K562 (cell line): ENCODE measurements around the gene TIA1. TPM values are rescaled to one million over a fixed set of nuclear protein-coding genes. Genes with fewer than 3 reads are reported as not detected.

Experiments
- AFF4 ChIP-seq: sonication (generic); formaldehyde crosslinking; IDR thresholded peaks from 2 replicates; pipeline ENCODE4 v1.8.0; 2023; ENCODE audit warnings: mild to moderate bottlenecking, missing genetic modification reagents
- DNMT1 ChIP-seq: fragments of 450-650 bp; IDR thresholded peaks from 2 replicates; pipeline ENCODE4 v1.6.1; 2016; ENCODE audit warnings: antibody characterized with exemption, mild to moderate bottlenecking
- DPF2 ChIP-seq: fragments of 450-650 bp; IDR thresholded peaks from 2 replicates; pipeline ENCODE4 v1.6.1; 2016
- ELF2 ChIP-seq: fragments of 250-450 bp; sonication (Bioruptor Pico); IDR thresholded peaks from 2 replicates; pipeline ENCODE4 v1.5.0; 2021; ENCODE audit warnings: mild to moderate bottlenecking
- GATA2 ChIP-seq: sonication (generic); formaldehyde crosslinking; IDR thresholded peaks from 2 replicates; pipeline ENCODE4 v1.4.0; 2020; ENCODE audit warnings: mild to moderate bottlenecking, missing genetic modification reagents
- KAT7 ChIP-seq: sonication (generic); formaldehyde crosslinking; IDR thresholded peaks from 2 replicates; pipeline ENCODE4 v1.8.0; 2022; ENCODE audit warnings: missing genetic modification reagents, mild to moderate bottlenecking, borderline replicate concordance
- KDM1A ChIP-seq, 2 experiments: fragments of 450-650 bp; IDR thresholded peaks; 2 replicates each; pipeline ENCODE4 v1.6.1; 2016; ENCODE audit warnings: mild to moderate bottlenecking in 2 of 2
- TBL1XR1 ChIP-seq, 2 experiments: IDR thresholded peaks; 2 replicates each; pipeline ENCODE4 v1.6.1; 2012; ENCODE audit warnings: improper control_type of control experiment in 2 of 2, low read length in 2 of 2, mild to moderate bottlenecking in 1 of 2
- ZBTB11 ChIP-seq, 3 experiments: fragments of 200-800 bp in 1 of 3; fragments of 250-450 bp in 1 of 3; fragments of 450-650 bp in 1 of 3; sonication (Bioruptor Pico) in 1 of 3; sonication (Bioruptor generic) in 1 of 3; formaldehyde crosslinking in 1 of 3; IDR thresholded peaks; 2 replicates each; pipeline versions ENCODE4 v1.6.1 to v1.8.0; 2016 to 2022; ENCODE audit warnings: mild to moderate bottlenecking in 2 of 3, missing genetic modification characterization in 2 of 3, missing compliant biosample characterization in 1 of 3, moderate library complexity in 1 of 3
- ZNF121 ChIP-seq: sonication (generic); formaldehyde crosslinking; conservative IDR thresholded peaks from 2 replicates; pipeline ENCODE4 v1.8.0; 2022; ENCODE audit warnings: missing genetic modification reagents
- ZNF23 ChIP-seq: fragments of 250-450 bp; sonication (Bioruptor Pico); IDR thresholded peaks from 2 replicates; pipeline ENCODE4 v1.4.0; 2020; ENCODE audit warnings: mild to moderate bottlenecking
- polyA plus RNA-seq, 8 experiments: library from polyadenylated mRNA; depleted of rRNA in 4 of 8; stranded (reverse) in 5 of 8; unstranded in 3 of 8; fragments of >200 nt; fragmentation: Nextera tagmentation in 2 of 8; fragmentation: Illumina TruSeq in 1 of 8; extraction: Ambion mirVana in 2 of 8; extraction: Trizol in 1 of 8; gene quantifications; 2 replicates each; pipeline versions ENCODE4 v1.2.1 to v1.2.3, GENCODE V29; 2011 to 2014; ENCODE audit warnings: inconsistent platforms in 1 of 8, missing spikeins in 1 of 8
- total RNA-seq, 7 experiments: library from RNA; depleted of rRNA in 6 of 7; stranded (reverse); fragments of >200 nt in 6 of 7; fragmentation: Illumina TruSeq in 2 of 7; extraction: Trizol in 2 of 7; gene quantifications; 2 replicates each; pipeline versions ENCODE4 v1.2.1 to v1.2.3, GENCODE V29; 2011 to 2021; ENCODE audit warnings: low replicate concordance in 1 of 7
- TF ChIP-seq, protein P1 (sequence below): fragments of 450-650 bp; IDR thresholded peaks from 2 replicates; pipeline ENCODE4 v1.6.1; 2018; ENCODE audit not compliant: partially characterized antibody
- TF ChIP-seq, protein P2 (sequence below): fragments of 450-650 bp; formaldehyde crosslinking; IDR thresholded peaks from 2 replicates; pipeline ENCODE4 v1.4.0; 2020; ENCODE audit warnings: mild to moderate bottlenecking, mixed read lengths

TIA1 gene
- total and polyA plus RNA-seq, 9 of the 15 experiments (the other 6 are each of a cell fraction or from before 2014, with no cell fraction given) = 25.3 to 129 (median 79.6) TPM

DNA sequence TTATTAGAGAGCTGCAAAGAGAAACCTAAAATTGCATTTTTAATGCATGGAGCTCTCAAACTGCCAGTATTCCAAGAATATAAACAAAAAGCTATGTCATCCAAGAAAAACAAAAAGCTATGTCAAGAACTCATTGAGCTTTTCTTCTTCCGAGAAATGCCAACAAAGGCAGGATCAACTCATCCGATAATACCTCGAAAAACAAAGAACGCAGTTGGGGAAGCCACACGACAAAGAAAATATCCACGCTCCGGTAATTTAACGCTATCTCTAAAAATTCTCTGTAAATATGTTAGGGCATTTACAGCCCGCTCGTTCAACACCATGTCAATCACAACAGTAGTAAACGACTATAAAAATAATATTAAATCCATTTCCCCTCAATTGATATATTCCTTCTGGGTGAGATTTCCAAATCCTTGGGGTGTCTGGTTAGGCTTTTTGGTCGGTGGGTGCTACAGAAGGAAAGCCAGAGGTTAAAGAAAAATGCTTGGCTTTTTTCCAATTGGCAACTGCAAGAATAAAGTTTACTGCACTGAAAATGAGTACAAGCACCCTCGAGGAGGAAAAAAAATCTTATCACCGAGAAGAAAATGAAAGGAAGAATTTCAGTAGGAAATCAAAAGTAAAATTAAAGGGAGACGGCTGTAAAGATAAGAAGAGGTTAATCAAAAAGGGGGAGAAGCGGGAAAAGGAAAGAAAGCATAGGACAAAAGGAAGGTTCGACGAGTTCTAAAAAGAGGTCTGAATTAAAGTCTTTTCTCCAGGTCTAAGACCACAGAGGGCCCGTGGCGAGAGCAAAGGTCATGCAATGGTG, 856 bp downstream of the TIA1 start (continued):
- TF ChIP-seq AFF4 (CRISPR knock-in tag) = 0 out of 2 replicates have a peak, but pooled peaks have one; percentile 25
- no peak for TF ChIP-seq ZBTB11 (CRISPR knock-in tag; IDR thresholded peaks at IDR 0.05)
- TF ChIP-seq, protein P1, sequence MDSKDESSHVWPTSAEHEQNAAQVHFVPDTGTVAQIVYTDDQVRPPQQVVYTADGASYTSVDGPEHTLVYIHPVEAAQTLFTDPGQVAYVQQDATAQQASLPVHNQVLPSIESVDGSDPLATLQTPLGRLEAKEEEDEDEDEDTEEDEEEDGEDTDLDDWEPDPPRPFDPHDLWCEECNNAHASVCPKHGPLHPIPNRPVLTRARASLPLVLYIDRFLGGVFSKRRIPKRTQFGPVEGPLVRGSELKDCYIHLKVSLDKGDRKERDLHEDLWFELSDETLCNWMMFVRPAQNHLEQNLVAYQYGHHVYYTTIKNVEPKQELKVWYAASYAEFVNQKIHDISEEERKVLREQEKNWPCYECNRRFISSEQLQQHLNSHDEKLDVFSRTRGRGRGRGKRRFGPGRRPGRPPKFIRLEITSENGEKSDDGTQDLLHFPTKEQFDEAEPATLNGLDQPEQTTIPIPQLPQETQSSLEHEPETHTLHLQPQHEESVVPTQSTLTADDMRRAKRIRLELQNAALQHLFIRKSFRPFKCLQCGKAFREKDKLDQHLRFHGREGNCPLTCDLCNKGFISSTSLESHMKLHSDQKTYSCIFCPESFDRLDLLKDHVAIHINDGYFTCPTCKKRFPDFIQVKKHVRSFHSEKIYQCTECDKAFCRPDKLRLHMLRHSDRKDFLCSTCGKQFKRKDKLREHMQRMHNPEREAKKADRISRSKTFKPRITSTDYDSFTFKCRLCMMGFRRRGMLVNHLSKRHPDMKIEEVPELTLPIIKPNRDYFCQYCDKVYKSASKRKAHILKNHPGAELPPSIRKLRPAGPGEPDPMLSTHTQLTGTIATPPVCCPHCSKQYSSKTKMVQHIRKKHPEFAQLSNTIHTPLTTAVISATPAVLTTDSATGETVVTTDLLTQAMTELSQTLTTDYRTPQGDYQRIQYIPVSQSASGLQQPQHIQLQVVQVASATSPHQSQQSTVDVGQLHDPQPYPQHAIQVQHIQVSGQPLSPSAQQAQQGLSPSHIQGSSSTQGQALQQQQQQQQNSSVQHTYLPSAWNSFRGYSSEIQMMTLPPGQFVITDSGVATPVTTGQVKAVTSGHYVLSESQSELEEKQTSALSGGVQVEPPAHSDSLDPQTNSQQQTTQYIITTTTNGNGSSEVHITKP = no peak
- no peak for TF ChIP-seq GATA2 (CRISPR knock-in tag)
- no peak for TF ChIP-seq DPF2
- 0 out of 4 replicates have a peak, but pooled peaks of 1 of the 2 experiments have one; percentile 11 for TF ChIP-seq KDM1A (IDR thresholded peaks at IDR 0.05)
- no peak for TF ChIP-seq ZNF121 (CRISPR knock-in tag)
- 0 out of 2 replicates have a peak, but pooled peaks have one; percentile 28 for TF ChIP-seq ELF2
- TF ChIP-seq ZNF23 (CRISPR knock-in tag) = no peak
- no peak for TF ChIP-seq TBL1XR1 (IDR thresholded peaks at IDR 0.05; ENCODE audit: low read length in 2 of 2)
- TF ChIP-seq KAT7 (CRISPR knock-in tag) = no peak
- TF ChIP-seq DNMT1 = no peak
- TF ChIP-seq, protein P2, sequence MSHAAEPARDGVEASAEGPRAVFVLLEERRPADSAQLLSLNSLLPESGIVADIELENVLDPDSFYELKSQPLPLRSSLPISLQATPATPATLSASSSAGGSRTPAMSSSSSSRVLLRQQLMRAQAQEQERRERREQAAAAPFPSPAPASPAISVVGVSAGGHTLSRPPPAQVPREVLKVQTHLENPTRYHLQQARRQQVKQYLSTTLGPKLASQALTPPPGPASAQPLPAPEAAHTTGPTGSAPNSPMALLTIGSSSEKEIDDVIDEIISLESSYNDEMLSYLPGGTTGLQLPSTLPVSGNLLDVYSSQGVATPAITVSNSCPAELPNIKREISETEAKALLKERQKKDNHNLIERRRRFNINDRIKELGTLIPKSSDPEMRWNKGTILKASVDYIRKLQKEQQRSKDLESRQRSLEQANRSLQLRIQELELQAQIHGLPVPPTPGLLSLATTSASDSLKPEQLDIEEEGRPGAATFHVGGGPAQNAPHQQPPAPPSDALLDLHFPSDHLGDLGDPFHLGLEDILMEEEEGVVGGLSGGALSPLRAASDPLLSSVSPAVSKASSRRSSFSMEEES (CRISPR knock-in tag) = no peak
